K562 (cell line): ENCODE measurements around the gene ADAMTS15. TPM values are rescaled to one million over a fixed set of nuclear protein-coding genes. Genes with fewer than 3 reads are reported as not detected.
A peak's percentile ranks its signal among the peaks of the same experiment; 100 is the strongest.

Experiments used
- ATAC-seq: fragments of 200-7000 bp; cut with Tn5 transposase; 3 replicates; pipeline ENCODE4 v1.9.1; 2020; ENCODE audit warnings: moderate library complexity
- BruUV-seq: library from RNA; stranded (reverse); fragments of 400-500 nt; replicated peaks from 2 replicates; lab custom pipeline; 2021; lab: Mats Ljungman, UMichigan
- CTCF ChIA-PET: fragments of 300-600 bp; formaldehyde crosslinking; extraction: SDS; loops from one replicate; lab custom pipeline; 2021; ENCODE audit warnings: low intra/inter-chr PET ratio; lab: Yijun Ruan, JAX
- POLR2A ChIA-PET: fragments of 300-600, 350-650 bp; sonication (Branson Sonifier 250); formaldehyde crosslinking; extraction: SDS; loops from one replicate; lab custom pipeline; 2021; ENCODE audit warnings: antibody characterized with exemption, inconsistent platforms; lab: Yijun Ruan, JAX
- DNase-seq, 4 experiments: peaks; one replicate each; pipeline versions ENCODE4 v3.0.0 to v3.0.0-alpha.2; 2011 to 2018; ENCODE audit warnings: low spot score in 3 of 4, mixed read lengths in 3 of 4; ENCODE audit errors: extremely low read depth in 1 of 4
- FAIRE-seq: peaks from 2 replicates; lab custom pipeline; 2011; peaks lifted over from hg19 to GRCh38; lab: Jason Lieb, UNC
- H2AFZ ChIP-seq: 2 replicates; pipeline ENCODE4 v1.6.0; 2011; ENCODE audit warnings: low read depth, low read length, control low read depth, inconsistent platforms
- H3K27ac ChIP-seq: fragments of 200-600 bp; 3 replicates; pipeline ENCODE4 v1.8.0; 2011; ENCODE audit warnings: low read depth, mild to moderate bottlenecking, control low read depth, inconsistent platforms, low read length, moderate library complexity, mixed read lengths; ENCODE audit errors: extremely low read depth
- H3K27me3 ChIP-seq, 2 experiments: fragments of 300-600 bp in 1 of 2; 2 replicates in 1 of 2; 3 replicates in 1 of 2; pipeline versions ENCODE4 v1.6.0 to v1.8.0; 2011; ENCODE audit warnings: inconsistent platforms in 2 of 2, low read length in 2 of 2, mild to moderate bottlenecking in 1 of 2, mixed read lengths in 1 of 2, moderate library complexity in 1 of 2; ENCODE audit not compliant: control insufficient read depth in 2 of 2, insufficient read depth in 2 of 2
- H3K36me3 ChIP-seq: fragments of 300-600 bp; 3 replicates; pipeline ENCODE4 v1.8.0; 2011; ENCODE audit warnings: mild to moderate bottlenecking, low read length, inconsistent platforms; ENCODE audit not compliant: control insufficient read depth, insufficient read depth
- H3K4me1 ChIP-seq, 2 experiments: fragments of 200-600 bp in 1 of 2; replicated peaks in 1 of 2; 2 replicates in 1 of 2; 3 replicates in 1 of 2; pipeline versions ENCODE4 v1.5.1 to v1.8.0; 2011; ENCODE audit warnings: inconsistent platforms in 2 of 2, low read length in 2 of 2, mild to moderate bottlenecking in 1 of 2, mixed read lengths in 1 of 2, moderate library complexity in 1 of 2; ENCODE audit not compliant: control insufficient read depth in 2 of 2, insufficient read depth in 2 of 2
- H3K4me2 ChIP-seq: 2 replicates; pipeline ENCODE4 v1.6.1; 2011; ENCODE audit warnings: low read length, control low read depth, inconsistent platforms, mixed read lengths; ENCODE audit not compliant: insufficient read depth
- H3K4me3 ChIP-seq: fragments of 200-600 bp; sonication (generic), shearing (Covaris generic); 2 replicates; pipeline ENCODE4 v1.5.1; 2016; ENCODE audit warnings: control low read depth, inconsistent platforms
- H3K79me2 ChIP-seq: fragments of 200-600 bp; 3 replicates; pipeline ENCODE4 v1.8.0; 2011; ENCODE audit warnings: low read length, inconsistent platforms; ENCODE audit not compliant: control insufficient read depth, insufficient read depth
- H3K9ac ChIP-seq, 2 experiments: 2 replicates each; pipeline versions ENCODE4 v1.6.0 to v1.6.1; 2011; ENCODE audit warnings: low read depth in 2 of 2, low read length in 2 of 2, control low read depth in 1 of 2, inconsistent platforms in 1 of 2, mild to moderate bottlenecking in 1 of 2, mixed read lengths in 1 of 2; ENCODE audit not compliant: insufficient read depth in 1 of 2
- H3K9me1 ChIP-seq: one replicate; pipeline ENCODE4 v1.6.0; 2011; ENCODE audit warnings: inconsistent platforms, mild to moderate bottlenecking, low read length, moderate library complexity; ENCODE audit not compliant: control insufficient read depth, insufficient read depth
- H3K9me3 ChIP-seq: replicated peaks from 2 replicates; pipeline ENCODE4 v1.5.1; 2011; ENCODE audit warnings: low read depth, low read length, inconsistent platforms; ENCODE audit not compliant: control insufficient read depth, insufficient read depth
- H4K20me1 ChIP-seq: replicated peaks from 2 replicates; pipeline ENCODE4 v1.6.1; 2011; ENCODE audit warnings: low read length, inconsistent platforms, mixed read lengths; ENCODE audit not compliant: control insufficient read depth, insufficient read depth
- ATF1 ChIP-seq, 2 experiments: fragments of 450-650 bp in 1 of 2; IDR thresholded peaks; 2 replicates each; pipeline ENCODE4 v1.6.1; 2016; ENCODE audit warnings: missing compliant biosample characterization in 1 of 2, missing genetic modification characterization in 1 of 2
- ATF4 ChIP-seq: fragments of 450-650 bp; formaldehyde crosslinking; IDR thresholded peaks from 2 replicates; pipeline ENCODE4 v1.4.0; 2022; ENCODE audit warnings: mild to moderate bottlenecking, moderate library complexity
- CREB1 ChIP-seq, 2 experiments: sonication (generic) in 1 of 2; formaldehyde crosslinking in 1 of 2; IDR thresholded peaks; 2 replicates each; pipeline versions ENCODE4 v1.6.1 to v1.8.0; 2012 to 2022; ENCODE audit warnings: inconsistent platforms in 1 of 2, mild to moderate bottlenecking in 1 of 2, missing genetic modification reagents in 1 of 2, moderate library complexity in 1 of 2
- E2F6 ChIP-seq, 2 experiments: IDR thresholded peaks; 2 replicates each; pipeline ENCODE4 v1.6.1; 2011; ENCODE audit warnings: borderline replicate concordance in 1 of 2, control low read depth in 1 of 2, low read depth in 1 of 2, low read length in 1 of 2, mild to moderate bottlenecking in 1 of 2, mixed read lengths in 1 of 2, moderate library complexity in 1 of 2; ENCODE audit not compliant: insufficient read depth in 1 of 2, insufficient read length in 1 of 2, poor library complexity in 1 of 2, severe bottlenecking in 1 of 2; ENCODE audit errors: extremely low read depth in 1 of 2
- SIN3A ChIP-seq, 2 experiments: fragments of 150-350 bp in 1 of 2; IDR thresholded peaks; 2 replicates each; pipeline ENCODE4 v1.6.1; 2011 to 2016; ENCODE audit warnings: borderline replicate concordance in 2 of 2, low read depth in 2 of 2, low read length in 2 of 2, mild to moderate bottlenecking in 2 of 2, moderate library complexity in 2 of 2; ENCODE audit not compliant: control insufficient read depth in 1 of 2
- ZKSCAN3 ChIP-seq: fragments of 250-450 bp; sonication (Bioruptor Pico); IDR thresholded peaks from 2 replicates; pipeline ENCODE4 v1.4.0; 2020
- ZNF121 ChIP-seq: sonication (generic); formaldehyde crosslinking; conservative IDR thresholded peaks from 2 replicates; pipeline ENCODE4 v1.8.0; 2022; ENCODE audit warnings: missing genetic modification reagents
- ZNF561 ChIP-seq: fragments of 450-650 bp; formaldehyde crosslinking; conservative IDR thresholded peaks from 2 replicates; pipeline ENCODE4 v1.4.0; 2020; ENCODE audit warnings: mild to moderate bottlenecking, moderate library complexity
- ZNF609 ChIP-seq: sonication (generic); formaldehyde crosslinking; IDR thresholded peaks from 2 replicates; pipeline ENCODE4 v1.8.1; 2023; ENCODE audit warnings: missing genetic modification reagents, mild to moderate bottlenecking, borderline replicate concordance
- WGBS: fragments of 100-300 bp; shearing (Covaris generic); methylation state at CpG from one replicate; pipeline ENCODE4 v1.1.6; 2016; ENCODE audit warnings: low coverage, mixed read lengths; ENCODE audit not compliant: insufficient coverage; ENCODE audit errors: missing lambda C conversion rate; 5-methylcytosine and 5-hydroxymethylcytosine counted together
- in situ Hi-C: fragments of 300-500 bp; cut with MboI; formaldehyde crosslinking; loops from 4 replicates; pipeline ENCODE4 v1.15.0; 2018; ENCODE audit warnings: inconsistent platforms, mixed read lengths
- intact Hi-C: fragments of 100-400 bp; cut with micrococcal nuclease; formaldehyde crosslinking; loops from 2 replicates; pipeline ENCODE4 v1.14.2; 2022
- polyA plus RNA-seq, 8 experiments: library from polyadenylated mRNA; depleted of rRNA in 4 of 8; stranded (reverse) in 5 of 8; unstranded in 3 of 8; fragments of >200 nt; fragmentation: Nextera tagmentation in 2 of 8; fragmentation: Illumina TruSeq in 1 of 8; extraction: Ambion mirVana in 2 of 8; extraction: Trizol in 1 of 8; gene quantifications; 2 replicates each; pipeline versions ENCODE4 v1.2.1 to v1.2.3, GENCODE V29; 2011 to 2014; ENCODE audit warnings: inconsistent platforms in 1 of 8, missing spikeins in 1 of 8
- total RNA-seq, 7 experiments: library from RNA; depleted of rRNA in 6 of 7; stranded (reverse); fragments of >200 nt in 6 of 7; fragmentation: Illumina TruSeq in 2 of 7; extraction: Trizol in 2 of 7; gene quantifications; 2 replicates each; pipeline versions ENCODE4 v1.2.1 to v1.2.3, GENCODE V29; 2011 to 2021; ENCODE audit warnings: low replicate concordance in 1 of 7
- TF ChIP-seq, protein P1 (sequence below): fragments of 450-650 bp; IDR thresholded peaks from 2 replicates; pipeline ENCODE4 v1.6.1; 2016; ENCODE audit warnings: borderline replicate concordance

The ADAMTS15 gene
- total and polyA plus RNA-seq, 9 of the 15 experiments (the other 6 are each of a cell fraction or from before 2014, with no cell fraction given) = 0.04 TPM; not detected in 8

DNA sequence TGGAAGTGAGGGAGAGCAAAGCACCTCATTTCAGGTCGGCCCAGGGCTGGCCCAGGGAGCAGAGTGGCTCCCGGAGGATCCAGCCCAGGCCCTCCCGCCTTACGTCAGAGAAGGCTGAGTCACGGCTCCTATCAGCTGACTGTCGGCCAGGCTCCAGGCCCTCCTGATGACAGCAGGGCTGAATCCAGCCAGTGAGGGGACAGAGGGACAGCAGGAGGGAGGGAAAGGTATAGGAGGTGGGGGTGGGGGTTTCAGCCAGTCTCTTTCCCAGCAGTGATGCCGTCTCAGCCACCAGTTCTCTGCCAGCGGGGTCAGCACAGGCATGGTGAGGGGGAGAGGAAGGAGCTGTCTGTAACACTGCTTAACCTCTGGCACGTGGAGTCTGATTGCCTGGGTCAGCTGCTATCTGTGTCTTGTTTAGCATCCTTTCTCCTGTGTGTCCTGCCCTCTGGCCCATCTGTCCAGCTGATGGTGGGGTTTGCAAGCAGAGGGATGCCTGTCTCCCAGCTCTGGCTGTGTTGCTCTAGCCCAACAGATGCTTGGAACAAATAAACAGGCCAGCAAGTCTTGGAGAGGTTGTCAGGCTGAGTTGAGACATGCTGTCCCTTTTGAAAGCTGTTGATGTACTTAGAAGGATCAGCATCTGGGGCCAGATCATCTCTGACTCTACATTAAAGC lies 74.0 kb downstream of the ADAMTS15 start:
- Histone ChIP-seq H3K4me3 (no peak overlapping the region), H3K9me1 (no peaks in the 10 kb centered on the region), H3K27ac (no peak overlapping the region; the same call in 2 of the 3 replicates), H3K4me2 (peak overlapping the region; percentile 61), H2AFZ (peak overlapping the region; percentile 83), H4K20me1 (0 out of 2 replicates have a peak, but pooled peaks cover 4% of the 10 kb centered on the region), H3K27me3 (peaks cover 8 to 29% of the 10 kb centered on the region in 2 experiments; a peak in 4 of 5 replicates), H3K36me3 (no peaks in the 10 kb centered on the region), H3K79me2 (no peaks in the 10 kb centered on the region), H3K9ac (no peak overlapping the region; a peak in 2 of 4 replicates), H3K9me3 (no peaks in the 10 kb centered on the region), H3K4me1 (peaks cover 6 to 7% of the 10 kb centered on the region in 2 experiments)
- BruUV-seq = no TSS peak
- peak; percentile 99 for ATAC-seq
- intact Hi-C loops = no loop called here
- FAIRE-seq = peak; percentile 76
- WGBS = 4% methylated on average over 8 of the region's 9 CpGs
- in situ Hi-C loops = no loop called here
- peak; percentile 75 to 80 (median 80) for DNase-seq
- POLR2A ChIA-PET = interaction anchor here (0.6 to 1.1 kb wide), 2 partner anchors 12 to 519 kb away, joined by 3 read pairs; no protein-coding TSS in a partner anchor
- CTCF ChIA-PET = no interaction called here
- TF ChIP-seq SIN3A (IDR thresholded peaks at IDR 0.05; ENCODE audit: borderline replicate concordance in 2 of 2, control insufficient read depth in 1 of 2, low read depth in 2 of 2, low read length in 2 of 2) (peak; percentile 48 to 54; a peak in 1 of 4 replicates), ZNF121 (CRISPR knock-in tag) (no peak), ZKSCAN3 (no peak), CREB1 (IDR thresholded peaks at IDR 0.05) (peak; percentile 59), CREB1 (CRISPR knock-in tag; IDR thresholded peaks at IDR 0.05) (peak; percentile 73), ZNF609 (CRISPR knock-in tag) (no peak), ATF1 (CRISPR knock-in tag; IDR thresholded peaks at IDR 0.05) (no peak), ATF1 (tag; IDR thresholded peaks at IDR 0.05) (peak; percentile 91), ATF4 (CRISPR knock-in tag) (no peak), E2F6 (IDR thresholded peaks at IDR 0.05; ENCODE audit: borderline replicate concordance in 1 of 2, extremely low read depth in 1 of 2, insufficient read depth in 1 of 2, insufficient read length in 1 of 2, low read depth in 1 of 2, low read length in 1 of 2, poor library complexity in 1 of 2, severe bottlenecking in 1 of 2) (peak; percentile 14 to 66), ZNF561 (no peak)
- TF ChIP-seq, protein P1, sequence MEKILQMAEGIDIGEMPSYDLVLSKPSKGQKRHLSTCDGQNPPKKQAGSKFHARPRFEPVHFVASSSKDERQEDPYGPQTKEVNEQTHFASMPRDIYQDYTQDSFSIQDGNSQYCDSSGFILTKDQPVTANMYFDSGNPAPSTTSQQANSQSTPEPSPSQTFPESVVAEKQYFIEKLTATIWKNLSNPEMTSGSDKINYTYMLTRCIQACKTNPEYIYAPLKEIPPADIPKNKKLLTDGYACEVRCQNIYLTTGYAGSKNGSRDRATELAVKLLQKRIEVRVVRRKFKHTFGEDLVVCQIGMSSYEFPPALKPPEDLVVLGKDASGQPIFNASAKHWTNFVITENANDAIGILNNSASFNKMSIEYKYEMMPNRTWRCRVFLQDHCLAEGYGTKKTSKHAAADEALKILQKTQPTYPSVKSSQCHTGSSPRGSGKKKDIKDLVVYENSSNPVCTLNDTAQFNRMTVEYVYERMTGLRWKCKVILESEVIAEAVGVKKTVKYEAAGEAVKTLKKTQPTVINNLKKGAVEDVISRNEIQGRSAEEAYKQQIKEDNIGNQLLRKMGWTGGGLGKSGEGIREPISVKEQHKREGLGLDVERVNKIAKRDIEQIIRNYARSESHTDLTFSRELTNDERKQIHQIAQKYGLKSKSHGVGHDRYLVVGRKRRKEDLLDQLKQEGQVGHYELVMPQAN = peak; percentile 32; the same call in 1 of the 2 replicates
